Activated CD4-positive, alpha-beta T cell treated with anti-CD3 and anti-CD28 coated beads, Interleukin-2, amount 10 ng/mL, durations not matched to agents 7 days and 5 days (primary cell): ENCODE measurements around the gene SLC2A9. TPM values are rescaled to one million over a fixed set of nuclear protein-coding genes. Genes with fewer than 3 reads are reported as not detected.

ENCODE experiments used
- CTCF ChIA-PET: fragments of 350-600 bp; sonication (Branson Sonifier 250); formaldehyde crosslinking; loops from one replicate; lab custom pipeline; 2021; ENCODE audit warnings: antibody characterized with exemption; lab: Charles Lee
- POLR2A ChIA-PET: fragments of 350-600 bp; sonication (Branson Sonifier 250); formaldehyde crosslinking; loops from one replicate; lab custom pipeline; 2021; ENCODE audit warnings: antibody characterized with exemption; lab: Charles Lee
- DNase-seq: peaks from one replicate; pipeline ENCODE4 v3.0.0-alpha.2; 2020
- H3K27ac Mint-ChIP-seq: one replicate; pipeline ENCODE4 v1.8.0; 2021; ENCODE audit warnings: mild to moderate bottlenecking, moderate library complexity, mixed read lengths
- H3K27me3 Mint-ChIP-seq: one replicate; pipeline ENCODE4 v1.8.0; 2021; ENCODE audit warnings: mixed read lengths
- H3K36me3 Mint-ChIP-seq: one replicate; pipeline ENCODE4 v1.8.0; 2021; ENCODE audit warnings: low read depth, mixed read lengths
- H3K4me1 Mint-ChIP-seq: one replicate; pipeline ENCODE4 v1.8.0; 2021; ENCODE audit warnings: mixed read lengths
- H3K4me3 Mint-ChIP-seq: one replicate; pipeline ENCODE4 v1.8.0; 2021; ENCODE audit warnings: mild to moderate bottlenecking, moderate library complexity, mixed read lengths
- H3K9me3 Mint-ChIP-seq: one replicate; pipeline ENCODE4 v1.8.0; 2021; ENCODE audit warnings: mixed read lengths
- total RNA-seq, 2 experiments: library from RNA; stranded (reverse); gene quantifications; one replicate each; pipeline ENCODE4 v1.2.3, GENCODE V29; 2021

SLC2A9 gene
- total RNA-seq, 2 experiments from 2014 or later: 1.5 to 2.0 TPM

GRCh38 chr4:10053635-10054453 is 32.5 kb upstream of the SLC2A9 start:
- CTCF ChIA-PET: interaction anchor here (0.6 kb wide), 1 partner anchor 351 kb away, joined by 4 read pairs; no protein-coding TSS in a partner anchor
- POLR2A ChIA-PET: no interaction called here
- Mint-ChIP-seq H3K36me3 (peaks cover 11% of the 10 kb centered on the region), H3K27me3 (no peaks in the 10 kb centered on the region), H3K4me1 (peaks cover 3% of the 10 kb centered on the region), H3K9me3 (no peaks in the 10 kb centered on the region), H3K4me3 (no peak overlapping the region), H3K27ac (no peak overlapping the region)
- DNase-seq: no peak

- Mint-ChIP-seq H3K36me3 (peaks cover 5% of the 10 kb centered on the region), H3K4me1 (peaks cover 12% of the 10 kb centered on the region), H3K9me3 (no peaks in the 10 kb centered on the region), H3K27me3 (no peaks in the 10 kb centered on the region), H3K4me3 (no peak overlapping the region), H3K27ac (no peak overlapping the region)
- POLR2A ChIA-PET: no interaction called here
- CTCF ChIA-PET: interaction anchor here (1.5 kb wide), 1 partner anchor 11 kb away, joined by 3 read pairs; no protein-coding TSS in a partner anchor
- DNase-seq: no peak
Measured at GRCh38 chr4:10051517-10052135, 30.3 kb upstream of the SLC2A9 start.

GRCh38 chr4:10050721-10051120 is 29.4 kb upstream of the SLC2A9 start:
- ChIA-PET CTCF (interaction anchor here (1.5 kb wide), 1 partner anchor 10 kb away, joined by 3 read pairs; no protein-coding TSS in a partner anchor), POLR2A (no interaction called here)
- no peak overlapping the region for H3K27ac Mint-ChIP-seq
- H3K4me3 Mint-ChIP-seq: no peak overlapping the region
- no peaks in the 10 kb centered on the region for H3K27me3 Mint-ChIP-seq
- no peaks in the 10 kb centered on the region for H3K9me3 Mint-ChIP-seq
- peaks cover under 1% of the 10 kb centered on the region for H3K36me3 Mint-ChIP-seq
- DNase-seq: no peak
- H3K4me1 Mint-ChIP-seq: peaks cover 12% of the 10 kb centered on the region

- POLR2A ChIA-PET: no interaction called here
- H3K27me3 Mint-ChIP-seq: no peaks in the 10 kb centered on the region
- DNase-seq: no peak
- H3K36me3 Mint-ChIP-seq: no peaks in the 10 kb centered on the region
- no peak overlapping the region for H3K27ac Mint-ChIP-seq
- CTCF ChIA-PET: interaction anchor here (1.5 kb wide), 1 partner anchor 10 kb away, joined by 3 read pairs; no protein-coding TSS in a partner anchor
- no peak overlapping the region for H3K4me3 Mint-ChIP-seq
- no peaks in the 10 kb centered on the region for H3K9me3 Mint-ChIP-seq
- H3K4me1 Mint-ChIP-seq: peaks cover 12% of the 10 kb centered on the region
Measured at GRCh38 chr4:10050261-10050661, 29.0 kb upstream of the SLC2A9 start.

GRCh38 chr4:10048941-10049697 is 27.8 kb upstream of the SLC2A9 start:
- CTCF ChIA-PET: interaction anchor here (0.6 kb wide), 1 partner anchor 636 kb away, joined by 3 read pairs; no protein-coding TSS in a partner anchor
- H3K4me3 Mint-ChIP-seq: no peak overlapping the region
- H3K36me3 Mint-ChIP-seq: peaks cover 2% of the 10 kb centered on the region
- DNase-seq: no peak
- H3K27ac Mint-ChIP-seq: no peak overlapping the region
- peaks cover 2% of the 10 kb centered on the region for H3K9me3 Mint-ChIP-seq
- H3K27me3 Mint-ChIP-seq: no peaks in the 10 kb centered on the region
- peaks cover 12% of the 10 kb centered on the region for H3K4me1 Mint-ChIP-seq
- POLR2A ChIA-PET: no interaction called here

- Mint-ChIP-seq H3K4me1 (peaks cover 12% of the 10 kb centered on the region), H3K9me3 (peaks cover 2% of the 10 kb centered on the region), H3K27me3 (no peaks in the 10 kb centered on the region), H3K27ac (no peak overlapping the region), H3K36me3 (peaks cover 2% of the 10 kb centered on the region), H3K4me3 (no peak overlapping the region)
- DNase-seq: no peak
- ChIA-PET CTCF (no interaction called here), POLR2A (no interaction called here)
Measured at GRCh38 chr4:10047967-10048366, 26.7 kb upstream of the SLC2A9 start.

- no peak for DNase-seq
- ChIA-PET POLR2A (no interaction called here), CTCF (interaction anchor here (1.1 kb wide), 1 partner anchor 11 kb away, joined by 3 read pairs; no protein-coding TSS in a partner anchor)
- H3K4me1 Mint-ChIP-seq: peaks cover 12% of the 10 kb centered on the region
- H3K27me3 Mint-ChIP-seq: no peaks in the 10 kb centered on the region
- H3K27ac Mint-ChIP-seq: no peak overlapping the region
- peaks cover 9% of the 10 kb centered on the region for H3K36me3 Mint-ChIP-seq
- H3K4me3 Mint-ChIP-seq: no peak overlapping the region
- H3K9me3 Mint-ChIP-seq: peaks cover 10% of the 10 kb centered on the region
Measured at GRCh38 chr4:10046471-10046870, 25.2 kb upstream of the SLC2A9 start.

- Mint-ChIP-seq H3K4me1 (peaks cover 12% of the 10 kb centered on the region), H3K9me3 (peaks cover 10% of the 10 kb centered on the region), H3K27ac (no peak overlapping the region), H3K27me3 (no peaks in the 10 kb centered on the region), H3K36me3 (peaks cover 9% of the 10 kb centered on the region), H3K4me3 (no peak overlapping the region)
- DNase-seq: no peak
- POLR2A ChIA-PET: no interaction called here
- CTCF ChIA-PET: interaction anchor here (0.7 kb wide), 1 partner anchor 12 kb away, joined by 3 read pairs; no protein-coding TSS in a partner anchor
Measured at GRCh38 chr4:10045481-10045880, 24.2 kb upstream of the SLC2A9 start.

- peaks cover 10% of the 10 kb centered on the region for H3K9me3 Mint-ChIP-seq
- no peak for DNase-seq
- H3K4me1 Mint-ChIP-seq: no peaks in the 10 kb centered on the region
- CTCF ChIA-PET: interaction anchor here (1.3 kb wide), 1 partner anchor 10 kb away, joined by 3 read pairs; no protein-coding TSS in a partner anchor
- no peak overlapping the region for H3K27ac Mint-ChIP-seq
- POLR2A ChIA-PET: no interaction called here
- no peaks in the 10 kb centered on the region for H3K27me3 Mint-ChIP-seq
- no peak overlapping the region for H3K4me3 Mint-ChIP-seq
- H3K36me3 Mint-ChIP-seq: peaks cover 9% of the 10 kb centered on the region
Measured at GRCh38 chr4:10041036-10041435, 19.7 kb upstream of the SLC2A9 start.

GRCh38 chr4:10040049-10040892 is 19.0 kb upstream of the SLC2A9 start:
- ChIA-PET CTCF (interaction anchor here (0.6 to 1.3 kb wide), 3 partner anchors 11 to 20 kb away, joined by 3 read pairs; partner anchors contain the start of gene SLC2A9), POLR2A (no interaction called here)
- Mint-ChIP-seq H3K4me1 (no peaks in the 10 kb centered on the region), H3K27me3 (no peaks in the 10 kb centered on the region), H3K36me3 (peaks cover 9% of the 10 kb centered on the region), H3K9me3 (peaks cover 10% of the 10 kb centered on the region), H3K27ac (no peak overlapping the region), H3K4me3 (no peak overlapping the region)
- DNase-seq: no peak

GRCh38 chr4:10036807-10037342 is 15.6 kb upstream of the SLC2A9 start:
- H3K9me3 Mint-ChIP-seq: no peaks in the 10 kb centered on the region
- H3K4me3 Mint-ChIP-seq: no peak overlapping the region
- H3K27ac Mint-ChIP-seq: no peak overlapping the region
- ChIA-PET POLR2A (no interaction called here), CTCF (no interaction called here)
- H3K4me1 Mint-ChIP-seq: peaks cover 13% of the 10 kb centered on the region
- no peaks in the 10 kb centered on the region for H3K36me3 Mint-ChIP-seq
- H3K27me3 Mint-ChIP-seq: no peaks in the 10 kb centered on the region
- no peak for DNase-seq
